Colonic mucosa (tissue), 4 donors: ENCODE measurements around the gene PPIL1. TPM values are rescaled to one million over a fixed set of nuclear protein-coding genes. Genes with fewer than 3 reads are reported as not detected.

Experiments
- DNase-seq: peaks from one replicate; pipeline ENCODE4 v3.0.0-alpha.2; 2020
- H3K27ac ChIP-seq: fragments of 200-600 bp; one replicate; pipeline ENCODE4 v1.8.0; 2021
- H3K27me3 ChIP-seq: fragments of 200-600 bp; one replicate; pipeline ENCODE4 v1.8.0; 2021
- H3K36me3 ChIP-seq: fragments of 200-600 bp; one replicate; pipeline ENCODE4 v1.8.0; 2021
- H3K4me1 ChIP-seq: fragments of 200-600 bp; one replicate; pipeline ENCODE4 v1.8.0; 2021; ENCODE audit warnings: mild to moderate bottlenecking
- H3K4me3 ChIP-seq: fragments of 200-600 bp; one replicate; pipeline ENCODE4 v1.8.0; 2021
- H3K9ac ChIP-seq, 2 donors: one replicate each; pipeline ENCODE4 v1.7.0; 2013; ENCODE audit warnings: control low read depth in 2 of 2, low read depth in 2 of 2, low read length in 2 of 2
- H3K9me3 ChIP-seq: fragments of 200-600 bp; one replicate; pipeline ENCODE4 v1.8.0; 2021
- intact Hi-C: fragments of 100-400 bp; cut with DNase I; formaldehyde crosslinking; loops from one replicate; pipeline ENCODE4 v1.14.1; 2022
- total RNA-seq, 2 donors: library from RNA; stranded (reverse); fragmentation: NEBNext Ultra II Directional in 1 of 2; extraction: Animal tissue kit (Norgen Biotek cat#: 25700) in 1 of 2; gene quantifications; one replicate each; pipeline ENCODE4 v1.2.1, GENCODE V29; 2021
- TF ChIP-seq, protein P1 (sequence below): fragments of 200-600 bp; IDR thresholded peaks from one replicate; pipeline ENCODE4 v1.8.0; 2022; ENCODE audit warnings: antibody characterized with exemption, mild to moderate bottlenecking
- donor health status: healthy.
- donor health status: DM: no; HTN: no; CAD: no.
- donor health status: DM: no; HTN: no; CAD: no.

The PPIL1 gene
- total RNA-seq, 2 donors from 2014 or later: 9.9 to 23.6 TPM

DNA sequence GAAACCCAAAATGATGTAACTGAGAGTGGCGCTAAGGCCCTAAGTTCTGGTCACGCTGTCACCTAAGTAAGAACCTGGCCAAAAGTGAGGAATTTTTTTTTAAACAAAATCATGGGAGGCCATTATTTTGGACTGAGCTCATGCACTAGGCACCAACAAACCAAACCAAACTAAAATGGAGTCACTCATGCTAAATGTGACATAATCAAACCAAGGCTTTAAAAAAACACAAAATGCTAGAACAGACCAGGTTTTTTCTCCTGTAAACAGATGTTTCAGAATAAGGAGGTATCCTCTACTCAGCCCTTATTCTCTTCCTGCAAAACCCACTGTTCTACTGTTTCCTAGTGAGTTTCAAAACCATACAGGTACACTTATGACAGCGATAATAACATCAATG lies 10.0 kb upstream of the PPIL1 start:
- no peak overlapping the region for H3K4me3 ChIP-seq
- no peak for DNase-seq
- no peaks in the 10 kb centered on the region for H3K4me1 ChIP-seq
- no peaks in the 10 kb centered on the region for H3K36me3 ChIP-seq
- H3K9ac ChIP-seq: no peak overlapping the region
- TF ChIP-seq, protein P1, sequence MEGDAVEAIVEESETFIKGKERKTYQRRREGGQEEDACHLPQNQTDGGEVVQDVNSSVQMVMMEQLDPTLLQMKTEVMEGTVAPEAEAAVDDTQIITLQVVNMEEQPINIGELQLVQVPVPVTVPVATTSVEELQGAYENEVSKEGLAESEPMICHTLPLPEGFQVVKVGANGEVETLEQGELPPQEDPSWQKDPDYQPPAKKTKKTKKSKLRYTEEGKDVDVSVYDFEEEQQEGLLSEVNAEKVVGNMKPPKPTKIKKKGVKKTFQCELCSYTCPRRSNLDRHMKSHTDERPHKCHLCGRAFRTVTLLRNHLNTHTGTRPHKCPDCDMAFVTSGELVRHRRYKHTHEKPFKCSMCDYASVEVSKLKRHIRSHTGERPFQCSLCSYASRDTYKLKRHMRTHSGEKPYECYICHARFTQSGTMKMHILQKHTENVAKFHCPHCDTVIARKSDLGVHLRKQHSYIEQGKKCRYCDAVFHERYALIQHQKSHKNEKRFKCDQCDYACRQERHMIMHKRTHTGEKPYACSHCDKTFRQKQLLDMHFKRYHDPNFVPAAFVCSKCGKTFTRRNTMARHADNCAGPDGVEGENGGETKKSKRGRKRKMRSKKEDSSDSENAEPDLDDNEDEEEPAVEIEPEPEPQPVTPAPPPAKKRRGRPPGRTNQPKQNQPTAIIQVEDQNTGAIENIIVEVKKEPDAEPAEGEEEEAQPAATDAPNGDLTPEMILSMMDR: no peak
- H3K27ac ChIP-seq: no peak overlapping the region
- intact Hi-C loops: loop anchor here (2.0 to 5.0 kb wide), 2 partner anchors 134 to 323 kb away; no protein-coding TSS in a partner anchor
- H3K27me3 ChIP-seq: no peaks in the 10 kb centered on the region
- no peaks in the 10 kb centered on the region for H3K9me3 ChIP-seq

DNA sequence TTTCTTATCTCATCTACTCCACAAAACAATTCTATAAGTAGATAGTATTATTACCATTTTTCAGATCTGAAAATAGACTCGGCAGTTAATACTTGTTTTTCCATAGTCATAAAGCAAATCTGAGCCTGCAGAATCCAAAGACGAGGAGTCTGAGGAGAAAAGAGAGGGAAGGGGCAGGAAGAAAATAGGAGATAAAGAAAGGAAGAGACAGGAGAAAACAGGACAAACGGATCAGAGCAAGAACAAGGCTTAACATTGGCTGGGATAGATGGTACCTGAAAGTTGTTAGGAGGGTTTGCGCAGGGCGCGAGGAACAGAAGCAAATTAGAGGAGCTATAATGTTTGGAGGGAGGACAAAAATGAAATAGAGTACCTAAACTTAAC lies 639 bp upstream of the PPIL1 start:
- Histone ChIP-seq H3K9me3 (no peaks in the 10 kb centered on the region), H3K36me3 (no peaks in the 10 kb centered on the region), H3K27me3 (no peaks in the 10 kb centered on the region), H3K9ac (peak overlapping the region; percentile 74 to 90), H3K27ac (peak overlapping the region; percentile 78), H3K4me1 (peaks cover 9% of the 10 kb centered on the region), H3K4me3 (peak overlapping the region; percentile 79)
- no peak for DNase-seq
- TF ChIP-seq, protein P1: no peak
- intact Hi-C loops: no loop called here

DNA sequence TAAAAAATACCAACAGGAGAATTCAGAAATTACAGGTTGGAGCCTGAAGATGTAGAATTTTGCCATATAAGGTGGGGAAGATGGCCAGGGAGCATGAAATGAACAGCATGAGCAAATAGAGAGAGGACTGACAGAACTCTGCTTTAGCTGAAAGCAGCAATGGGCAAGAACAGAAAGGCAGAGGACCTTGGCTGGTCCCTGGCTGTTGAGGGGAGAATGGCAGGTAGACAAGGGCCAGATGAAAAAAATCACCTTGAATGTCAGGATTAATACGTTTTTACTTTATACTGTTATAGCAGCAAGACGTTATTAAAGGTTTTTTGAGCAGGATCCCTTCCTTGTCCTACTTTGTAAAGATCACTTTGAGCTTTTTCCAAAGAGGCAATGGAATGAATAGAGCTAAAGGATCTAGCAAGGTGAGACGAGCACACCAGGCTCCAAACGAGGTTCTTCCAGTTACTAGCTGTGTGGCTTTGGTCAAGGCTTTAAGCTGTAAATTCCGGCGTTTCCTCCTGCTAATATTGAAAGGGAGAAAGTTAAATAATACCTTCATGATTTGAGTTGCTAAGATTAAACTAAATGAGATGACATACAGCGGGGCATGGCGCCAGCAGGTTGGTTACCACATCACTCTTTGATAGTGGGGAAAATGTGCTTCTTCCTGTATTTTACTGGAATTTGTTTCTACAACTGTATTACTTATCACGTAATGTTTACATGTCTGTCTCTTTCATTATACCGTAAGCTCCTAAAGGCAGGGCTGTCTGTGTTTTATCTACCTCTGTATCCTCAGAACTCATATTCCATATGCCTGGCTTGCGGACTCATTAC lies 776 bp downstream of the PPIL1 start:
- intact Hi-C loops: no loop called here
- DNase-seq: peak; percentile 46

DNA sequence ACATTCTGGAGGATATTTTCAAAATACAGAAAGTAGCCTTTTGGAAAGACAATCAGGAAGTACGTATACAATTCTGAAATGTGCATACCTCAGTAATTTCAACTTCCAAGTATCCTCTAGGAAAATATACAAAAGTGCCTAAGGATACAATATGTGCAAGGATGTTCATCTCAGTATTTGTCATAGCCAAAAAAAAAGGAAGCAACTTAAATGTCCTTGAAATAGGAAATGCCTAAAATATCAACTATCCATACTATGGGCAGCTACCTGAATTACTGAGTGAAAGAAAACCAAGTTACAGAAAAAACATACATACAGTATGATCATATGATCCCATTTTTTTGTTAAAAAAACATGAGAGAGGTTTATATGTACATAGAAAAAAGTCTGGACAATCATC lies 1.5 kb downstream of the PPIL1 start:
- Histone ChIP-seq H3K36me3 (no peaks in the 10 kb centered on the region), H3K27ac (no peak overlapping the region), H3K27me3 (no peaks in the 10 kb centered on the region), H3K4me3 (no peak overlapping the region), H3K9me3 (no peaks in the 10 kb centered on the region), H3K9ac (no peak overlapping the region), H3K4me1 (peaks cover 9% of the 10 kb centered on the region)
- DNase-seq: no peak
- TF ChIP-seq, protein P1: no peak
- intact Hi-C loops: no loop called here

More for the DNA sequence above, 776 bp downstream of the PPIL1 start:
- no peaks in the 10 kb centered on the region for H3K27me3 ChIP-seq
- no peaks in the 10 kb centered on the region for H3K9me3 ChIP-seq
- peak overlapping the region; percentile 78 for H3K27ac ChIP-seq
- no peaks in the 10 kb centered on the region for H3K36me3 ChIP-seq
- H3K4me1 ChIP-seq: peaks cover 9% of the 10 kb centered on the region
- TF ChIP-seq, protein P1: no peak
- peak overlapping the region; percentile 79 for H3K4me3 ChIP-seq
- H3K9ac ChIP-seq: peak overlapping the region; percentile 74 to 90

DNA sequence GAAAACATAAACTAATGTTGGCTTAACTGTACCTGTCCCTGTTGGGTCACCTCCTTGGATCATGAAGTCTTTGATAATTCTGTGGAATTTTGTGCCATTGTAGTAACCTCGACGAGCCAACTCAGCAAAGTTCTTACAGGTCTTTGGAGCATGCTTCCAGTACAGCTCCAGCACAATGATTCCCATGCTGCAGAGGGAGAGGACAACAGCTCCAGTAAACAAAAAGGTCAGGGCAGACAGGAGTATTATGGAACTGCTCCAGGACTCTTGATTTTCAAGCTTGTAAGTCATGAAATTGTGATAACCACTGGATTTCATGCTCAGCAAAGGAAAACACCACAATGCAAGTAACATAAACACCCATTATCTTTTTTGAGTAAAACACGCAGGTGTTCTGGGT lies 2.9 kb downstream of the PPIL1 start:
- intact Hi-C loops: no loop called here
- H3K36me3 ChIP-seq: no peaks in the 10 kb centered on the region
- H3K27ac ChIP-seq: no peak overlapping the region
- H3K4me1 ChIP-seq: peaks cover 9% of the 10 kb centered on the region
- H3K9me3 ChIP-seq: no peaks in the 10 kb centered on the region
- no peak overlapping the region for H3K4me3 ChIP-seq
- TF ChIP-seq, protein P1: no peak
- H3K9ac ChIP-seq: no peak overlapping the region
- H3K27me3 ChIP-seq: no peaks in the 10 kb centered on the region
- DNase-seq: no peak
